ENCODE results near the gene RNF208.
"Not testable (repeated sequence)": the region's sequence is repeated elsewhere in the genome, so short reads cannot be mapped to it uniquely, and the experiment has no call there.

RNF208 gene

DNA sequence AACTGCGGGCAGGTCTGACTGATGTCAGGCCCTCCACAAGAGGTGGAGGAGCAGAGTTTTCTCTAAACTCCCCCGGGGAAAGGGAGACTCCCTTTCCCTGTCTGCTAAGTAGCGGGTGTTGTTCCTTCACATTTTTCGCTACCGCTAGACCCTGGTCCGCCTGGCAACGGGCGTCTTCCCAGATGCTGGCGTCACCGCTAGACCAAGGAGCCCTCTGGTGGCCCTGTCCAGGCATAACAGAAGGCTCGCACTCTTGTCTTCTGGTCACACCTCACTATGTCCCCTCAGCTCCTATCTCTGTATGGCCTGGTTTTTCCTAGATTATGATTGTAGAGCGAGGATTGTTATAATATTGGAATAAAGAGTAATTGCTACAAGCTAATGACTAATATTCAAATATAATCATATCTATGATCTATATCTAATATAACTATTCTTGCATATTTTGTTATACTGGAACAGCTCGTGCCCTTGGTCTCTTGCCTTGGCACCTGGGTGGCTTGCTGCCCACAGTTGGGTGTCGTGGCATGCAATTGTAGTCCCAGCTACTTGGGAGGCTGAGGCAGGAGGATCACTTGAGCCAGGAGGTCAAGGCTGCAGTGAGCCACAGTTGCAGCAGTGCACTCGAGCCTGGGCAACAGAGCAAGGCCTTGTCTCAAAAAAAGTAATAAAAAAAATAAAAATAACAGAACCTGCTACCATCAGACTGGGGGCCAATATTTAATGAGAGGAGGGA, 40.3 kb upstream of the RNF208 start:
- CTCF ChIA-PET, result interaction anchor here (0.6 to 2.5 kb wide), 6 partner anchors 9 to 74 kb away, joined by 3 to 11 read pairs (median 3); partner anchors contain the start of genes ANAPC2, SSNA1, TOR4A and TUBB4B
- not testable (repeated sequence) for H3K4me3 ChIP-seq (ENCODE audit: control insufficient read depth in 1 of 7, extremely low read depth in 1 of 7, insufficient read depth in 4 of 7, low read depth in 2 of 7, low read length in 6 of 7); H3K27me3 ChIP-seq (replicated peaks in 2 of 5; ENCODE audit: control insufficient read depth in 4 of 5, insufficient read depth in 5 of 5, low read length in 4 of 5); H3K9me3 ChIP-seq (ENCODE audit: control extremely low read depth in 1 of 5, control insufficient read depth in 4 of 5, insufficient read depth in 2 of 5, low read depth in 1 of 5, low read length in 4 of 5); H3K4me1 ChIP-seq (ENCODE audit: control extremely low read depth in 1 of 4, control insufficient read depth in 4 of 4, insufficient read depth in 4 of 4, low read length in 3 of 4); DNase-seq; H3K27ac ChIP-seq (ENCODE audit: insufficient read depth in 1 of 2, low read depth in 1 of 2, low read length in 2 of 2, poor library complexity in 1 of 2, severe bottlenecking in 2 of 2)
- POLR2A ChIA-PET, result interaction anchor here (1.6 kb wide), 1 partner anchor 22 kb away, joined by 7 read pairs; the partner anchor contains the start of gene TUBB4B
- 90% methylated on average over 3 of the region's 15 CpGs for whole genome bisulfite sequencing (ENCODE audit: insufficient coverage)
- H3K36me3 ChIP-seq (ENCODE audit: control insufficient read depth in 4 of 4, insufficient read depth in 4 of 4, low read length in 3 of 4), result peaks cover 6 to 50% (median 38%) of the 10 kb centered on the region in 4 experiments

DNA sequence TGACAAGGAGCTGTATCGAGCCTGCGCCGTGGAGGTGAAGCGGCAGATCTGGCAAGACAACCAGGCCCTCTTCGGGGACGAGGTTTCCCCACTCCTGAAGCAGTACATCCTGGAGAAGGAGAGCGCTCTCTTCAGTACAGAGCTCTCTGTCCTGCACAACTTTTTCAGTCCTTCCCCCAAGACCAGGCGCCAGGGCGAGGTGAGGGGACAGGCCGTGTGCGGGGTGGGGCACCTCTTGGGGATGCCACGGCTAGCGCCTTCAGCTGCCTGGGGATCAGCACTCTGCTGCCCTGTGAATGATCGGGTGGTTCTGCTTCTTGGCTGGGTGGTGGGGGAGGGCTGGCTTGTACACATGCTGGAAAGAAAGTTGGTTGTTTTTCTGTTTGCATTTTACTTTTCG, 34.8 kb upstream of the RNF208 start:
- Histone ChIP-seq H3K36me3 (ENCODE audit: control insufficient read depth in 4 of 4, insufficient read depth in 4 of 4, low read length in 3 of 4) (peaks cover 3 to 20% (median 14%) of the 10 kb centered on the region in 4 experiments), H3K4me1 (ENCODE audit: control extremely low read depth in 1 of 4, control insufficient read depth in 4 of 4, insufficient read depth in 4 of 4, low read length in 3 of 4) (peaks cover 0 to 27% (median 25%) of the 10 kb centered on the region in 4 experiments)

GRCh38 chr9:137256362-137256761, 34.3 kb upstream of the RNF208 start:
- CTCF ChIA-PET, result interaction anchor here (0.8 to 3.1 kb wide), 6 partner anchors 10 to 29 kb away, joined by 3 to 12 read pairs (median 4); partner anchors contain the start of gene RNF224
- peak overlapping the region in 1 of 2 experiments; percentile 76 for H3K27ac ChIP-seq (ENCODE audit: insufficient read depth in 1 of 2, low read depth in 1 of 2, low read length in 2 of 2, poor library complexity in 1 of 2, severe bottlenecking in 2 of 2)
- WGBS (ENCODE audit: insufficient coverage), result 91% methylated on average over 15 of the region's 15 CpGs
- H3K27me3 ChIP-seq (replicated peaks in 2 of 5; ENCODE audit: control insufficient read depth in 4 of 5, insufficient read depth in 5 of 5, low read length in 4 of 5), result no peaks in the 10 kb centered on the region
- POLR2A ChIA-PET, result interaction anchor here (0.9 to 1.8 kb wide), 2 partner anchors 14 to 15 kb away, joined by 4 to 6 read pairs; partner anchors contain the start of gene TUBB4B
- peak overlapping the region in 6 of 7 experiments; percentile 72 to 94 (median 89) for H3K4me3 ChIP-seq (ENCODE audit: control insufficient read depth in 1 of 7, extremely low read depth in 1 of 7, insufficient read depth in 4 of 7, low read depth in 2 of 7, low read length in 6 of 7)
- H3K36me3 ChIP-seq (ENCODE audit: control insufficient read depth in 4 of 4, insufficient read depth in 4 of 4, low read length in 3 of 4), result peaks cover 3 to 17% (median 14%) of the 10 kb centered on the region in 4 experiments
- H3K9me3 ChIP-seq (ENCODE audit: control extremely low read depth in 1 of 5, control insufficient read depth in 4 of 5, insufficient read depth in 2 of 5, low read depth in 1 of 5, low read length in 4 of 5), result no peaks in the 10 kb centered on the region
- DNase-seq, result no peak
- peaks cover 0 to 27% (median 25%) of the 10 kb centered on the region in 4 experiments for H3K4me1 ChIP-seq (ENCODE audit: control extremely low read depth in 1 of 4, control insufficient read depth in 4 of 4, insufficient read depth in 4 of 4, low read length in 3 of 4)

More for the DNA sequence above, 34.8 kb upstream of the RNF208 start:
- DNase-seq, result no peak
- peak overlapping the region in 2 of 7 experiments; percentile 16 to 90 for H3K4me3 ChIP-seq (ENCODE audit: control insufficient read depth in 1 of 7, extremely low read depth in 1 of 7, insufficient read depth in 4 of 7, low read depth in 2 of 7, low read length in 6 of 7)
- WGBS (ENCODE audit: insufficient coverage), result 93% methylated on average over 7 of the region's 15 CpGs
- CTCF ChIA-PET, result interaction anchor here (0.8 to 3.1 kb wide), 6 partner anchors 10 to 29 kb away, joined by 3 to 12 read pairs (median 4); partner anchors contain the start of gene RNF224
- no peak overlapping the region for H3K27ac ChIP-seq (ENCODE audit: insufficient read depth in 1 of 2, low read depth in 1 of 2, low read length in 2 of 2, poor library complexity in 1 of 2, severe bottlenecking in 2 of 2)
- H3K9me3 ChIP-seq (ENCODE audit: control extremely low read depth in 1 of 5, control insufficient read depth in 4 of 5, insufficient read depth in 2 of 5, low read depth in 1 of 5, low read length in 4 of 5), result no peaks in the 10 kb centered on the region
- no peaks in the 10 kb centered on the region for H3K27me3 ChIP-seq (replicated peaks in 2 of 5; ENCODE audit: control insufficient read depth in 4 of 5, insufficient read depth in 5 of 5, low read length in 4 of 5)
- POLR2A ChIA-PET, result interaction anchor here (0.9 kb wide), 1 partner anchor 16 kb away, joined by 4 read pairs; the partner anchor contains the start of gene TUBB4B

DNA sequence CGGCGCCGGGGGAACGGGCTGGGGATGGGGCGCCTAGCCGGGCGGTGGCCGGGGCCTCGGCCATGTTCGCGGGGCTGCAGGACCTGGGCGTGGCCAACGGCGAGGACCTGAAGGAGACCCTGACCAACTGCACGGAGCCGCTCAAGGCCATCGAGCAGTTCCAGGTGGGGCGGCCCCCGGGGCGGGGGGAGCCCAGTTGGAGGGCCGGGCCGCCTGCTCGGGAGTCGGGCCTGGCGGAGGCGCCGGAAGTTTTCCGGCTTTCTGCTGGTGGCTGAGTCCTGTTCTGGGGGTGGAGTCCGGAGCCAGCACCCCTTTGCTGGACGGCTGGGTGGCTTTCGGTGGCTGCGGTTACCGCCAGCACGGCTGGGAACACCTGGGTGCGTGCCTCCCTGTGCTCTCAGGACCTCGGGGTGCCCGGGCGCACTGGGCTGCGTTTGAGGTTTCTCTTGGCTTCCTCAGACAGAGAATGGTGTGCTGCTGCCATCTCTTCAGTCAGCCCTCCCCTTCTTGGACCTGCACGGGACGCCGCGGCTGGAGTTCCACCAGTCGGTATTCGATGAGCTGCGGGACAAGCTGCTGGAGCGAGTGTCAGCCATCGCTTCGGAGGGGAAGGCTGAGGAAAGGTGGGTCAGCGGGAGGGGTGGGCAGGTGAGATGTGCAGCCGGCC, 33.5 kb upstream of the RNF208 start:
- WGBS (ENCODE audit: insufficient coverage), result 2% methylated on average over 43 of the region's 51 CpGs
- ChIA-PET CTCF (interaction anchor here (1.1 to 3.1 kb wide), 6 partner anchors 11 to 28 kb away, joined by 3 to 12 read pairs (median 6); partner anchors contain the start of gene RNF224), POLR2A (interaction anchor here (1.8 to 2.7 kb wide), 3 partner anchors 11 to 15 kb away, joined by 6 to 14 read pairs (median 8); partner anchors contain the start of gene TUBB4B)
- peaks cover 3 to 17% (median 14%) of the 10 kb centered on the region in 4 experiments for H3K36me3 ChIP-seq (ENCODE audit: control insufficient read depth in 4 of 4, insufficient read depth in 4 of 4, low read length in 3 of 4)
- peaks cover 0 to 27% (median 25%) of the 10 kb centered on the region in 4 experiments for H3K4me1 ChIP-seq (ENCODE audit: control extremely low read depth in 1 of 4, control insufficient read depth in 4 of 4, insufficient read depth in 4 of 4, low read length in 3 of 4)
- DNase-seq, result peak in 1 of 3 donors; percentile 40
- H3K4me3 ChIP-seq (ENCODE audit: control insufficient read depth in 1 of 7, extremely low read depth in 1 of 7, insufficient read depth in 4 of 7, low read depth in 2 of 7, low read length in 6 of 7), result peak overlapping the region; percentile 72 to 94 (median 88)
- H3K27me3 ChIP-seq (replicated peaks in 2 of 5; ENCODE audit: control insufficient read depth in 4 of 5, insufficient read depth in 5 of 5, low read length in 4 of 5), result no peaks in the 10 kb centered on the region
- no peaks in the 10 kb centered on the region for H3K9me3 ChIP-seq (ENCODE audit: control extremely low read depth in 1 of 5, control insufficient read depth in 4 of 5, insufficient read depth in 2 of 5, low read depth in 1 of 5, low read length in 4 of 5)
- H3K27ac ChIP-seq (ENCODE audit: insufficient read depth in 1 of 2, low read depth in 1 of 2, low read length in 2 of 2, poor library complexity in 1 of 2, severe bottlenecking in 2 of 2), result peak overlapping the region; percentile 15 to 76

- peak within 1 kb of the TSS; percentile 72 to 94 (median 88) for H3K4me3 ChIP-seq (ENCODE audit: control insufficient read depth in 1 of 7, extremely low read depth in 1 of 7, insufficient read depth in 4 of 7, low read depth in 2 of 7, low read length in 6 of 7)
- H3K36me3 ChIP-seq (ENCODE audit: control insufficient read depth in 4 of 4, insufficient read depth in 4 of 4, low read length in 3 of 4), result peaks cover 3 to 17% (median 14%) of the 10 kb centered on the region in 4 experiments
- ChIA-PET CTCF (interaction anchor here (1.2 to 3.1 kb wide), 4 partner anchors 10 to 12 kb away, joined by 3 to 12 read pairs (median 9); no protein-coding TSS in a partner anchor), POLR2A (interaction anchor here (1.8 to 2.7 kb wide), 3 partner anchors 10 to 15 kb away, joined by 6 to 14 read pairs (median 8); partner anchors contain the start of gene TUBB4B)
- peak within 1 kb of the TSS; percentile 15 to 76 for H3K27ac ChIP-seq (ENCODE audit: insufficient read depth in 1 of 2, low read depth in 1 of 2, low read length in 2 of 2, poor library complexity in 1 of 2, severe bottlenecking in 2 of 2)
- DNase-seq, result peak; percentile 81 to 84 (median 83)
- peaks cover 0 to 27% (median 25%) of the 10 kb centered on the region in 4 experiments for H3K4me1 ChIP-seq (ENCODE audit: control extremely low read depth in 1 of 4, control insufficient read depth in 4 of 4, insufficient read depth in 4 of 4, low read length in 3 of 4)
- H3K27me3 ChIP-seq (replicated peaks in 2 of 5; ENCODE audit: control insufficient read depth in 4 of 5, insufficient read depth in 5 of 5, low read length in 4 of 5), result no peaks in the 10 kb centered on the region
- WGBS (ENCODE audit: insufficient coverage), result 4% methylated on average over 89 of the region's 105 CpGs
- H3K9me3 ChIP-seq (ENCODE audit: control extremely low read depth in 1 of 5, control insufficient read depth in 4 of 5, insufficient read depth in 2 of 5, low read depth in 1 of 5, low read length in 4 of 5), result no peaks in the 10 kb centered on the region
These were observed 32.8 kb upstream of the RNF208 start, which contains the start of gene NELFB for GRCh38 chr9:137254624-137255447. Gene NELFB, plus strand, starts transcription at chr9:137255327.

Measured in common myeloid progenitor, CD34-positive (primary cell).